Measurements from ENCODE around the gene CMTM3. TPM values are rescaled to one million over a fixed set of nuclear protein-coding genes. Genes with fewer than 3 reads are reported as not detected.

The CMTM3 gene
- total and polyA plus RNA-seq, 2 experiments from 2014 or later, result 16.4 to 16.6 TPM

- Histone ChIP-seq H3K79me2 (replicated peaks; ENCODE audit: insufficient read depth) (peaks cover 26% of the 10 kb centered on the region), H3K4me2 (peak overlapping the region; percentile 56; the same call in 1 of the 2 replicates)
Measured at GRCh38 chr16:66651965-66652364, 47.5 kb downstream of the CMTM3 start.

More at GRCh38 chr16:66651965-66652364, 47.5 kb downstream of the CMTM3 start:
- no peak for TF ChIP-seq ZNF331 (CRISPR knock-in tag; IDR thresholded peaks at IDR 0.05; ENCODE audit: low read depth)
- no peak for TF ChIP-seq STAT1 (IDR thresholded peaks at IDR 0.05; ENCODE audit: unreplicated experiment)
- TF ChIP-seq, protein P1, sequence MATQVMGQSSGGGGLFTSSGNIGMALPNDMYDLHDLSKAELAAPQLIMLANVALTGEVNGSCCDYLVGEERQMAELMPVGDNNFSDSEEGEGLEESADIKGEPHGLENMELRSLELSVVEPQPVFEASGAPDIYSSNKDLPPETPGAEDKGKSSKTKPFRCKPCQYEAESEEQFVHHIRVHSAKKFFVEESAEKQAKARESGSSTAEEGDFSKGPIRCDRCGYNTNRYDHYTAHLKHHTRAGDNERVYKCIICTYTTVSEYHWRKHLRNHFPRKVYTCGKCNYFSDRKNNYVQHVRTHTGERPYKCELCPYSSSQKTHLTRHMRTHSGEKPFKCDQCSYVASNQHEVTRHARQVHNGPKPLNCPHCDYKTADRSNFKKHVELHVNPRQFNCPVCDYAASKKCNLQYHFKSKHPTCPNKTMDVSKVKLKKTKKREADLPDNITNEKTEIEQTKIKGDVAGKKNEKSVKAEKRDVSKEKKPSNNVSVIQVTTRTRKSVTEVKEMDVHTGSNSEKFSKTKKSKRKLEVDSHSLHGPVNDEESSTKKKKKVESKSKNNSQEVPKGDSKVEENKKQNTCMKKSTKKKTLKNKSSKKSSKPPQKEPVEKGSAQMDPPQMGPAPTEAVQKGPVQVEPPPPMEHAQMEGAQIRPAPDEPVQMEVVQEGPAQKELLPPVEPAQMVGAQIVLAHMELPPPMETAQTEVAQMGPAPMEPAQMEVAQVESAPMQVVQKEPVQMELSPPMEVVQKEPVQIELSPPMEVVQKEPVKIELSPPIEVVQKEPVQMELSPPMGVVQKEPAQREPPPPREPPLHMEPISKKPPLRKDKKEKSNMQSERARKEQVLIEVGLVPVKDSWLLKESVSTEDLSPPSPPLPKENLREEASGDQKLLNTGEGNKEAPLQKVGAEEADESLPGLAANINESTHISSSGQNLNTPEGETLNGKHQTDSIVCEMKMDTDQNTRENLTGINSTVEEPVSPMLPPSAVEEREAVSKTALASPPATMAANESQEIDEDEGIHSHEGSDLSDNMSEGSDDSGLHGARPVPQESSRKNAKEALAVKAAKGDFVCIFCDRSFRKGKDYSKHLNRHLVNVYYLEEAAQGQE (IDR thresholded peaks at IDR 0.05; ENCODE audit: unreplicated experiment), result no peak
- TF ChIP-seq POLR2AphosphoS5 (IDR thresholded peaks at IDR 0.05; ENCODE audit: low read depth), result no peak
- no peak for TF ChIP-seq EZH2phosphoT487 (IDR thresholded peaks at IDR 0.05; ENCODE audit: unreplicated experiment)
- no peak for TF ChIP-seq ETS1 (IDR thresholded peaks at IDR 0.05)
- no peak for TF ChIP-seq JUNB (IDR thresholded peaks at IDR 0.05; ENCODE audit: unreplicated experiment)
- no peak for TF ChIP-seq CTCF (conservative IDR thresholded peaks at IDR 0.05; ENCODE audit: low read depth in 2 of 2)
- TF ChIP-seq CREB1 (CRISPR knock-in tag; IDR thresholded peaks at IDR 0.05; ENCODE audit: low read depth), result no peak
- no peaks in the 10 kb centered on the region for H3K36me3 ChIP-seq (ENCODE audit: insufficient read depth)
- H3K9me3 Mint-ChIP-seq, result no peaks in the 10 kb centered on the region
- DNase-seq (ENCODE audit: low spot score) (no peak), ATAC-seq (no peak)
- peaks cover 10% of the 10 kb centered on the region; the same call in 1 of the 2 replicates for H4K20me1 ChIP-seq (replicated peaks; ENCODE audit: insufficient read depth)
- no peaks in the 10 kb centered on the region for H3F3A ChIP-seq (replicated peaks; ENCODE audit: low read depth)
- peaks cover 18% of the 10 kb centered on the region; the same call in 2 of the 3 replicates for H3K4me1 Mint-ChIP-seq
- peak overlapping the region; percentile 26; the same call in 2 of the 3 replicates for H3K4me3 Mint-ChIP-seq
- no peaks in the 10 kb centered on the region for H3K27me3 ChIP-seq (ENCODE audit: insufficient read depth)
- H3K9me2 ChIP-seq (ENCODE audit: insufficient read depth), result no peaks in the 10 kb centered on the region
- H3K36me3 Mint-ChIP-seq (ENCODE audit: low read depth), result no peaks in the 10 kb centered on the region
- H3K27me3 Mint-ChIP-seq (ENCODE audit: insufficient read depth, low read depth, poor library complexity), result peaks cover under 1% of the 10 kb centered on the region
- H2AFZ ChIP-seq, result no peak overlapping the region
- H3K4me3 ChIP-seq, result no peak overlapping the region
- no peak overlapping the region for H3K27ac ChIP-seq (ENCODE audit: low read depth)
- H3K4me1 ChIP-seq (ENCODE audit: insufficient read depth), result peaks cover 8% of the 10 kb centered on the region
- H3K27ac Mint-ChIP-seq, result no peak overlapping the region

Measured in GM23338 (cell line).